Measurements from ENCODE around the gene STARD8.
"Not testable (repeated sequence)": the region's sequence is repeated elsewhere in the genome, so short reads cannot be mapped to it uniquely, and the experiment has no call there.

Gene STARD8

DNA sequence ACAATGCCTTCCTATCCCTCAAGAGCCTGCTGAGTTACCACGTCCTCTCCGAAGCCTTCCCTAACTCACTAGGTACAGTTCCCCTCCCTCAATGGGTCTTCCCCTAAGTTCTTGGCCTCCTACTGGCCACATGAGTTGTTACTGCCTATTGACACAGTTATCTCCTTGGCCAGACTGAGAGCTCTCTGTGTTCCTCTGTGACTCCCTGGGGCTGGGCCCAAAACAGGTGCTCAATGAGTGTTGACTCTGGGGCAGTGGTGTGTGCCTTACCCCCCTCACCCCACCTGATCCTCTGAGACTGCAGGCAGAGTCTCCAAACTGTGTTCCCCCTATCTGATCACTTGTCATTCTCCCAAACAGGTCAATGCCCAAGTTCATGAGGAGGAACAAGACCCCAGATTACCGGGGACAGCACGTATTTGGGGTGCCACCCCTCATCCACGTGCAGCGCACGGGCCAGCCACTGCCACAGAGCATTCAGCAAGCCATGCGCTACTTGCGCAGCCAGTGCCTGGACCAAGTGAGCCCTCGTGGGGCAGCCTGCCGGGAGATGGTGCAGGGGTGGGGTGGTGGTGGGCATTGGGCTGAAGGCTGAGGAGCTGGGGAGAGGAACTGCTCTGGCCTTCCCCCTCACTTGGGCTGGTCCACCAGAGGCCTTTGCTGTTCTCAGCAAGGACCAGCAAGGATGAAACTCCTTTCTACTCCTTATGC lies 72.6 kb downstream of the STARD8 start:
- DNase-seq, result no peak

- DNase-seq, result no peak
Observed at GRCh38 chrX:68720851-68721250, 73.4 kb downstream of the STARD8 start.

DNA sequence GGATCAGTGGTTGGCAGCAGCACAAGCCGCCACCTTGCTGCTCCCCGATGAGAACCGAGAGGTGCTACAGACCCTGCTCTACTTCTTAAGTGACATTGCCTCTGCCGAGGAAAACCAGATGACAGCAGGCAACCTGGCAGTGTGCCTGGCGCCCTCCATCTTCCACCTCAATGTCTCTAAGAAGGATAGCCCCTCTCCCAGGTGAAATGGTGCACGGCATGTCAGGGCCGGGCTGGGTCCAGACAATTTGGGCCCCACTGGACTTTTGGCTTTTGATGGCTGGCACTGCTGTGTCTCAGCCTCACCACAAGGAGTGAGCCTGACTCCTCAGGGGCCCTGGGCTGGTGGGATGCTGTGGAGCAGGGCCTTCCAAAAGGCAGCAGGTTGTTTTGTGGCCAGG lies 74.1 kb downstream of the STARD8 start:
- no peak for DNase-seq

DNA sequence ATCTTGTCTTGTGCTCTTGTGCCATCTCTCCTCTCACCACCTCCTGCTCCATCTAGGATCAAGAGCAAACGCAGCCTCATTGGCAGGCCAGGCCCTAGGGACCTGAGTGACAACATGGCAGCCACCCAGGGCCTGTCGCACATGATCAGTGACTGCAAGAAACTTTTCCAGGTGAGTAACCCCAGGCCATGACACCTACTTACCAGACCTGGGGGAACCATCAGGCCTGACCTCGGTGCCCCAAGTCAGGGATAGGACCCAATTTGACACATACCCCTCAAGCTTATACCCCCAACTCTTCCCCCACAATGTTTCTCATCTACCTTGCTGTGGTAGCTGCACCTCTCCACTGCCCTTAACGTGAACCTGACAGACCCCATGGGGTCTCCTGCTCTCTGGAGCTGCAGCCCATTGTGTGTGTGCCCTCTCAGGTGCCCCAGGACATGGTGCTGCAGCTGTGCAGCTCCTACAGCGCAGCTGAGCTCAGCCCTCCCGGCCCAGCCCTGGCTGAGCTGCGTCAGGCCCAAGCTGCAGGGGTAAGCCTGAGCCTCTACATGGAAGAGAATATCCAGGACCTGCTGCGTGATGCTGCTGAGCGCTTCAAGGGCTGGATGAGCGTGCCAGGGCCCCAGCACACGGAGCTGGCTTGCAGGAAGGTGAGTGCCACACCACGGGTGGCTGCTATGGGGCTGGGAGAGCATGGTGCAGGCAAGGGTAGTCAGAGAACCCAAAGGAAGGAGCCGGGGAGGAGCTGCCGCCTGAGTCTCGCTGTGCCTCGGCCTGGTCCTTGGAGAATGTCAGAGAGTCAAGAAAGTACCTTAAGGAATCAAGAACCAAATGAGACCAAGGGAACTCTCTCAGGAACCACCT lies 74.8 kb downstream of the STARD8 start:
- no peak for DNase-seq

- DNase-seq, result no peak
Observed at GRCh38 chrX:68723491-68724155, 76.2 kb downstream of the STARD8 start.

GRCh38 chrX:68724531-68725020 lies 77.1 kb downstream of the STARD8 start:
- no peak for DNase-seq

DNA sequence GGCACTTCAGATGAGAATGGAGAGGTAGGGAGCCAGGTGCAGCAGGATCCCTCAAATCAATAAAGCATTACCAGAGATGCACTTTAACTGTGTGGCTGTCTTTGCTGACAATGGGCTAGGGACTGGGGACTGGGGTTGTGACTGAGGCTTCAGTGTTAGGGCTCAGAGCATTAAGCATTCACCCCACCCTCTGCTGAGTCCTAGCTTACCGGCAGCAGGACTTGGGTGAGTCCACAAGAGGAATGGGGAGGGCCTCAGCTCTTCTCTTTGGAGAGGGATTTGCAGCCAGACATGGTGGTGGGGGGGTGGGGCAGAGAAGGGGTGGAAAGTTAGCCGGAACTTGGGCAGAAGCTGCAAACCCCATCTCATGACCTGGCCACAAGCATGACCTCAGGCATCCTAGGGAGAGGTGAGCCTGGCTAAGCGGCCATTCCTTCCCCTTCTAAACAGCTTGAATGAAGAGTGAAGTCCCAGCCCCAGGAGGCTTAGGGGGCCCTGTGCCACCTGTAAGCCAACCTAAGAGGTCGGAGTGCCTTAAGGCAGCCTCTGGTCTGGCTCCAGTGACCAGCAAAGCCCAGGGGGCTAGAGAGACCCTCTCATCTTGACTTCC lies 78.4 kb downstream of the STARD8 start:
- DNase-seq, result no peak

GRCh38 chrX:68726366-68726765 lies 78.9 kb downstream of the STARD8 start:
- no peak for DNase-seq

- no peak for DNase-seq
Observed at GRCh38 chrX:68727696-68728095, 80.2 kb downstream of the STARD8 start.

GRCh38 chrX:68728186-68728585 lies 80.7 kb downstream of the STARD8 start:
- DNase-seq, result no peak

DNA sequence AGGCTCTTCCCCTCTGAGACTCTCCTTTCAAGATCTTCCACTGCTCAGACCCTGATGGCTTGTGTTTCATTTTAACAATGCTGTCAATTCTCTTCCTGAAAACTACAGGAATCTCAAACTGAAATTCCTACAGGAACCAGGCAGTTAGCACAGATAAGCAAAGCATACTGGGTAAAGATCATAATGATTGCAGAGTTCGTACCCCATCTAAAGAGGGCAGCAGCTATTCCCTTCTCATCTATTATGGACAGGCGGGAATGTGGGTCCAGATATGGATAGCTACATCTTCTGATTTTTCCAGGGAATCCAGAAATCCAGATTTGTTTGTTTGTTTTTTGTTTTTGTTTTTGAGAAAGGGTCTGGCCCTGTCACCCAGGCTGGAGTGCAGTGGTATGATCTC lies 83.8 kb downstream of the STARD8 start:
- no peak for DNase-seq

DNA sequence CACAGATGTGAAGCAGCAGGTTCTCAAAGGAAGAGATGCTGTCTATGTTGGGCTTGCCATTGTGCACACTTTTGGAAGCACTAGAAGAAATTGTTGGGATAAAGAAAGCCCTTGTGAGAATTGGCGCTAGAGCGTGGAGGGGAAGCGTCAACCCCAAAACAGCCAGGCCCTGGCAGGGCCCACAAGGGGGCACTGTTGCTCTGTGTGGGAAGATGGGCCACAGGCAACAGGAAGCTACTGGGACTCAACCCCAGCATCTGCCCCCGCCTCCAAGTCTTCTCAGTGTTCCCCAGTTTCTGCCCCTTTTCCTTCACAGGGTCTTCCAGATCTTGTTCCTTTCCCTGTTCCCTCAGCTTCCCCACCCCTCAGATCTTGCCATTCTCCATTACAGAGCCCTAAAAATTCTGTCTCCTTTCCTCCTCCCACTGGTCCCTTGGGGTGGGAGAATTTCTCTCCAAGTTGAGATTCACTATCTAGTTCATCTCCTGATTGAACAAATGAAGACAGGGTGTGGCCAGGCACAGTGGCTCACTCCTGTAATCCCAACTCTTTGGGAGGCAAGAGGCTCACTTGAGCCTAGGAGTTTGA lies 85.5 kb downstream of the STARD8 start:
- no peak for DNase-seq

DNA sequence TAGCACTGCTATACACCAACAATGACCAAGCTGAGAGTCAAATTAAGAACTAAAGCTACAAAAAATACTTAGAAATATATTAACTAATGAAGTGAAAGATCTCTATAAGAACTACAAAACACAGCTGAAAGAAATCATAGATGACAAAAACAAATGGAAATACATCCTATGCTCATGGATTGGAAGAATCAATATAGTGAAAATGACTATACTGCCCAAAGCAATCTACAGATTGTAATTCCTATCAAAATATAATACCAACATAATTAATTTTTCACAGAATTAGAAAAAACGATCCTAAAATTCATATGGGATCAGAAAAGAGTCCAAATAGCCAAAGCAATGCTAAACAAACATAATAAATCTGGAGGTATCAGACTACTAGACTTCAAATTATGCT lies 87.8 kb downstream of the STARD8 start:
- DNase-seq, result no peak

DNA sequence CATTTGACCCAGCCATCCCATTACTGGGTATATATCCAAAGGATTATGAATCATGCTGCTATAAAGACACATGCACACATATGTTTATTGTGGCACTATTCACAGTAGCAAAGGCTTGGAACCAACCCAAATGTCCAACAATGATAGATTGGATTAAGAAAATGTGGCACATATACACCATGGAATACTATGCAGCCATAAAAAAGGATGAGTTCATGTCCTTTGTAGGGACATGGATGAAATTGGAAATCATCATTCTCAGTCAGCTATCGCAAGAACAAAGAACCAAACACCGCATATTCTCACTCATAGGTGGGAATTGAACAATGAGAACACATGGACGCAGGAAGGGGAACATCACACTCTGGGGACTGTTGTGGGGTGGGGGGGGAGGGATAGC lies 94.4 kb downstream of the STARD8 start:
- DNase-seq, result not testable (repeated sequence)

GRCh38 chrX:68743754-68744153 lies 96.3 kb downstream of the STARD8 start:
- no peak for DNase-seq

- DNase-seq, result no peak
Observed at GRCh38 chrX:68746988-68747387, 99.5 kb downstream of the STARD8 start.

DNA sequence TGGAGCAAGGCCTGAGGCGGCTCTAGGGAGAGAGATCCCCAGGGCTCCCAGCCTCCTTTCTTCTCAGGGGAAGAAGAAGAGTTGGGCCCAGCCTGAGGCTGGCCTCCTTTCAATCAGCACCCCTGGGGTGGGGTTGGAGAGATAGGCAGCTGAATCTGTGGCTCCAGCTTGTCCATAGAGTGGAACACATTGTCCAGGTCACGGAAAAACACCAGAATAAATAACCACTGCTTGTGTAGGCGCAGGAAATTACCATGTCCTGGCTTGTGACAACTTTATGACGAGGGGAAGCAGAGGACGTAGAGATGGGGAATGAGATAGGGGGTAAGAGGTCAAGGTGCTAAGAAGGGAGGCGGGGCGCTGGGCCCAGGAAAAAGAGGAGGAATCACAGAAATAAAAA lies 100.6 kb downstream of the STARD8 start:
- no peak for DNase-seq

DNA sequence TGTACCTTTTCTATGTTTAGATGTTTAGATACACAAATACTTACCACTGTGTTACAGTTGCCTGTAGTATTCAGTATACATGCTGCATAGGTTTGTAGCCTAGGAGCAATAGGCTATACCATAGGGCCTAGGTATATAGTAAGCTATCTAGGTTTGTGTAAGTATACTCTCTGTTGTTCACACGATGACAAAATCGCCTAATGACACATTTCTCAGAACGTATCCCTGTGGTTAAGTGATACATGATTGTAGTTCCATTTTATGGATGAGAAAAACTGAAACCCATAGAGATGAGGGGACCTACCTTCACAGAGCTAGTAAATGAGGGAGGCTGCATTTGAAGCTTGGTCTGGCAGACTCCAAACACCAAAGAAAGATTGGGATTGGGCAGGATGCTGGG lies 102.0 kb downstream of the STARD8 start:
- DNase-seq, result no peak

DNA sequence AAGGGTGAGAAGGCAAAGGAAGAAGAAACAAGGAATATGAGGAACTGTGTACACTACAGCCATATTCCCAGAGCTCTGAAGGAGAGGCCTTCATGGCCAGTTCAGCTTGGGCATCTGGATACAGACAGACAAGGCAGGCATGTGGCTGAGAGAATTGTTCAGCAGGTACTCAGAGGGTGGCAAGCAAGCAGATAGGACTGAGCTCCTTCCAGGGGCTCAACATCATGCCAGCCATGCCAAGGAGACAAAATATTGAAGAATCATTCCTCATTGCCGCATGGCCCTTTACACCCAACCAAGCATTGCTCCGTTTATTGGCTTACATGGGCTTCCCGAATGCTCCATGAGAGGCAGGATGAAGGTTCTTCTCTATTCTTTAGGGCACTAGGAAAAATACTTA lies 102.8 kb downstream of the STARD8 start:
- no peak for DNase-seq

GRCh38 chrX:68751372-68751771 lies 103.9 kb downstream of the STARD8 start:
- no peak for DNase-seq

GRCh38 chrX:68753218-68753617 lies 105.8 kb downstream of the STARD8 start:
- no peak for DNase-seq

DNA sequence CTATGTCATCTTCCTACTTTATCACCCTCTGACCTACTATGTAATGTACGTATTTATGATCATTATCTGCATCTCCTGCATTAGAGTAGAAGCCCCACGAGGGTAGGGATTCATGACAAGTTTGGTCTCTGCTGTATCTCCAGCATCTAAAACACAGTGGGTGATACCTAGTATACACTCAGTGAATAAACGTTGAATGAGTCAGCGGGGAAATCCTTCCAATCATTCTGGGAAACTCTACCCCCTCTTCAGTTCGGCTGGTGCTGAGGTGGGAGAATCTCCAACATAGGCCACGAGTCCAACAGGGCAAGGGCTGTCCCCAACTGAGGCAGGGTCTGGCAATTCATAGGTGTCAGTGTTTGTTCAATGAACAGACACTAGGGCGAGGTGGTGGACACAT lies 106.9 kb downstream of the STARD8 start:
- no peak for DNase-seq

- no peak for DNase-seq
Observed at GRCh38 chrX:68755616-68756125, 108.2 kb downstream of the STARD8 start.
